Testis (tissue), 2 donors: ENCODE results near the gene ID1.

ENCODE experiments used
- POLR2A ChIP-seq: fragments of 450-650 bp; IDR thresholded peaks from one replicate; pipeline ENCODE4 v1.6.1; 2017; ENCODE audit warnings: antibody characterized with exemption, mild to moderate bottlenecking, moderate library complexity
- TF ChIP-seq, protein P1 (sequence below), 3 experiments: fragments of 450-650 bp in 2 of 3; fragments of 200-600 bp in 1 of 3; sonication (generic) in 1 of 3; IDR thresholded peaks; one replicate each; pipeline ENCODE4 v1.5.1; 2016 to 2019; ENCODE audit warnings: antibody characterized with exemption in 3 of 3, mild to moderate bottlenecking in 2 of 3, moderate library complexity in 1 of 3

DNA sequence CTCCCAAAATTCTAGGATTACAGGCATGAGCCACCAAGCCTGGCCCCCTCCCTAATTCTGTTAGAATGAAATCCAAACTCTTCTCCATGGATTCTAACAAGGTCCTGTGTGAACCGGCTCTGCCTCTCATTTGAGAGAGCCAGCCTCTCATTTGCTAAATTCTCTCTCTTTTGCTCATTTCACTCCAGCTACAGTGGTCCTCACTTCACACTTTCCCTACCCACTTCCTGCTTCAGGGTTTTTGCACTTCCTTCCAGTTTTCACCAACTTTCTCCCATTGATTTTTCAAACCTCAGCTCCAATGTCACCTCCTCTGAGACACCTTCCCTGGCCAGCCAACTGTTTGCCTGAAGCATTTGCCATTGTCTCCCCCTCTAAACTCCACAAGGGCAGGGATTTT is 37.7 kb downstream of the ID1 start:
- TF ChIP-seq POLR2A, result no peak
- TF ChIP-seq, protein P1, sequence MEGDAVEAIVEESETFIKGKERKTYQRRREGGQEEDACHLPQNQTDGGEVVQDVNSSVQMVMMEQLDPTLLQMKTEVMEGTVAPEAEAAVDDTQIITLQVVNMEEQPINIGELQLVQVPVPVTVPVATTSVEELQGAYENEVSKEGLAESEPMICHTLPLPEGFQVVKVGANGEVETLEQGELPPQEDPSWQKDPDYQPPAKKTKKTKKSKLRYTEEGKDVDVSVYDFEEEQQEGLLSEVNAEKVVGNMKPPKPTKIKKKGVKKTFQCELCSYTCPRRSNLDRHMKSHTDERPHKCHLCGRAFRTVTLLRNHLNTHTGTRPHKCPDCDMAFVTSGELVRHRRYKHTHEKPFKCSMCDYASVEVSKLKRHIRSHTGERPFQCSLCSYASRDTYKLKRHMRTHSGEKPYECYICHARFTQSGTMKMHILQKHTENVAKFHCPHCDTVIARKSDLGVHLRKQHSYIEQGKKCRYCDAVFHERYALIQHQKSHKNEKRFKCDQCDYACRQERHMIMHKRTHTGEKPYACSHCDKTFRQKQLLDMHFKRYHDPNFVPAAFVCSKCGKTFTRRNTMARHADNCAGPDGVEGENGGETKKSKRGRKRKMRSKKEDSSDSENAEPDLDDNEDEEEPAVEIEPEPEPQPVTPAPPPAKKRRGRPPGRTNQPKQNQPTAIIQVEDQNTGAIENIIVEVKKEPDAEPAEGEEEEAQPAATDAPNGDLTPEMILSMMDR (IDR thresholded peaks at IDR 0.05), result no peak
